ENCODE results near the gene ZNF705A. TPM values are rescaled to one million over a fixed set of nuclear protein-coding genes. Genes with fewer than 3 reads are reported as not detected.
"Not testable (repeated sequence)": the region's sequence is repeated elsewhere in the genome, so short reads cannot be mapped to it uniquely, and the experiment has no call there.

Gene ZNF705A
- total RNA-seq, 2 experiments from 2014 or later: not detected

DNA sequence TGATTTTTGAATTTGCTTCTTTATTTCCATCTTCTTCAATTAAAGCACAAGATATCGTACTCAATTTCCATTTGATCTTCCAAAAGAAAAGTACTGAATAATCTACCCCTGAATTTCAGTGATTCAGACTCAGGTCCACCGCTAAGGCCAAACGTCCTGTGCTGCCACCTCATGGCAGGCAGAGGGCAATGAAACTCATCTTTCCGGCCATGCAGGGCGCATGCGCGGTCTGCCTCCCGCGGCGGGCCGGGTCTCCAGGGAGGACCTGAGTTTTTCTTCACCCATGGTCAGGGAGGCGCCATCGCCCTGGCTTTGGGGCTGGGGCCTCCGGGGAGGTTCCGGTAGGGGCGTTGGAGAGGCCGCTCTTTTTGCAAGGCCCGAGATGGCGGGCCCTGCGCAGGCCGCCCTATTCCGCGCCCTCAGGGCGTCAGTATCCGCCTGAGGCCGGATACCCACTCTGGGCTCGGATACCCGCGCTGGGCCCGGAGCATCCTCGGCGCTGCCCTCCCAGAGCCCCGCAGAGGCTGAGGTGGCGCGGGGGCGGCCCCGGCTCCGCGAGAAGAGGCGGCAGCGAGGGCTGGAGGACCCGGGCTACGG lies 23.3 kb downstream of the ZNF705A start:
- peak; percentile 98 for ATAC-seq
- DNase-seq: peak; percentile 78
- intact Hi-C loops (cut with micrococcal nuclease): not testable (repeated sequence)

DNA sequence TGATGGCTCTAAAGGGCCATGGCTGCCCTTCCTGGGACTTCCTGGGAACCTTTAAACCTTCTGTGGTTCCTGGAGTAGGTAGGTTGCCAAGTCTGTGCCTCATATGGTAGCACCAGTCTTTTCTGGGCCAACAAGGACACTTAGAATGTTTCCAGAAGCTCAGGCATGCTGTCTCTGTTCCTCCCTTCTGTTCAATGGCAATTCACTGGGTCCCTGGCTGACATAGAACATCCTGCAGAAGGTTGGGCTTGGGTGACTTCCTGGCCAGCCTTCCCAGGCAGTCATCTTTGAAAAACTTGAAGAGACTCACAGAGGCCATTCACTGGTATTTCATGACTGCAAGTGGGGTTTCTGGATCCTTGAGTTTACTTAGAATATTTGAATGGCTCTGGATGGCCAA lies 24.5 kb downstream of the ZNF705A start:
- POLR2A ChIA-PET; H3K9me3 Mint-ChIP-seq; intact Hi-C loops (cut with micrococcal nuclease); DNase-seq; H3K27ac Mint-ChIP-seq; H3K27me3 Mint-ChIP-seq; H3K36me3 Mint-ChIP-seq (ENCODE audit: low read depth); ATAC-seq: not testable (repeated sequence)
- CTCF ChIA-PET: interaction anchor here (1.7 kb wide), 1 partner anchor 51 kb away, joined by 5 read pairs; no protein-coding TSS in a partner anchor
- Mint-ChIP-seq H3K4me1 (ENCODE audit: low read depth) (peaks cover 10% of the 10 kb centered on the region), H3K4me3 (peak overlapping the region; percentile 65)

More for the DNA sequence above, 23.3 kb downstream of the ZNF705A start:
- TF ChIP-seq, protein P1, sequence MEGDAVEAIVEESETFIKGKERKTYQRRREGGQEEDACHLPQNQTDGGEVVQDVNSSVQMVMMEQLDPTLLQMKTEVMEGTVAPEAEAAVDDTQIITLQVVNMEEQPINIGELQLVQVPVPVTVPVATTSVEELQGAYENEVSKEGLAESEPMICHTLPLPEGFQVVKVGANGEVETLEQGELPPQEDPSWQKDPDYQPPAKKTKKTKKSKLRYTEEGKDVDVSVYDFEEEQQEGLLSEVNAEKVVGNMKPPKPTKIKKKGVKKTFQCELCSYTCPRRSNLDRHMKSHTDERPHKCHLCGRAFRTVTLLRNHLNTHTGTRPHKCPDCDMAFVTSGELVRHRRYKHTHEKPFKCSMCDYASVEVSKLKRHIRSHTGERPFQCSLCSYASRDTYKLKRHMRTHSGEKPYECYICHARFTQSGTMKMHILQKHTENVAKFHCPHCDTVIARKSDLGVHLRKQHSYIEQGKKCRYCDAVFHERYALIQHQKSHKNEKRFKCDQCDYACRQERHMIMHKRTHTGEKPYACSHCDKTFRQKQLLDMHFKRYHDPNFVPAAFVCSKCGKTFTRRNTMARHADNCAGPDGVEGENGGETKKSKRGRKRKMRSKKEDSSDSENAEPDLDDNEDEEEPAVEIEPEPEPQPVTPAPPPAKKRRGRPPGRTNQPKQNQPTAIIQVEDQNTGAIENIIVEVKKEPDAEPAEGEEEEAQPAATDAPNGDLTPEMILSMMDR (IDR thresholded peaks at IDR 0.05): peak; percentile 73
- peak overlapping the region; percentile 78 for H3K4me3 Mint-ChIP-seq
- H3K27me3 Mint-ChIP-seq; H3K36me3 Mint-ChIP-seq (ENCODE audit: low read depth); H3K9me3 Mint-ChIP-seq; POLR2A ChIA-PET: not testable (repeated sequence)
- CTCF ChIA-PET: interaction anchor here (1.7 kb wide), 1 partner anchor 52 kb away, joined by 5 read pairs; no protein-coding TSS in a partner anchor
- H3K4me1 Mint-ChIP-seq (ENCODE audit: low read depth): peaks cover 10% of the 10 kb centered on the region
- peak overlapping the region; percentile 87 for H3K27ac Mint-ChIP-seq

DNA sequence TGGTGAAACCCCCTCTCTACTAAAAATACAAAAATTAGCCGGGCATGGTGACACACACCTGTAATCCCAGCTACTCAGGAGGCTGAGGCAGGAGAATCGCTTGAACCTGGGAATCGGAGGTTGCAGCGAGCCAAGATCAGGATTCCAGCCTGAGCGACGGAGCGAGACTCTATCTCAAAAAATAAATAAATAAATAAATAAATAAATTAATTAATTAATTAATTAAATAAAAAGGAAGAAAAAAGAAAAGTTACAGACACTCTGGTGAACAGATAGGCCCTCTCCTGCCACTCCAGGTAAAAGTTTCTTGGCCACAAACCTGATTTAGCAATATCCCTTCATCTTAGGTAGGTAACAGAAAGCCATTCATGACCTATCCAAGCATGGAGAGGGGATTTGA lies 26.1 kb downstream of the ZNF705A start:
- H3K27ac Mint-ChIP-seq; ATAC-seq; H3K4me3 Mint-ChIP-seq; CTCF ChIA-PET; intact Hi-C loops (cut with micrococcal nuclease); H3K27me3 Mint-ChIP-seq; DNase-seq; H3K36me3 Mint-ChIP-seq (ENCODE audit: low read depth); H3K9me3 Mint-ChIP-seq; POLR2A ChIA-PET: not testable (repeated sequence)
- H3K4me1 Mint-ChIP-seq (ENCODE audit: low read depth): peaks cover 10% of the 10 kb centered on the region

DNA sequence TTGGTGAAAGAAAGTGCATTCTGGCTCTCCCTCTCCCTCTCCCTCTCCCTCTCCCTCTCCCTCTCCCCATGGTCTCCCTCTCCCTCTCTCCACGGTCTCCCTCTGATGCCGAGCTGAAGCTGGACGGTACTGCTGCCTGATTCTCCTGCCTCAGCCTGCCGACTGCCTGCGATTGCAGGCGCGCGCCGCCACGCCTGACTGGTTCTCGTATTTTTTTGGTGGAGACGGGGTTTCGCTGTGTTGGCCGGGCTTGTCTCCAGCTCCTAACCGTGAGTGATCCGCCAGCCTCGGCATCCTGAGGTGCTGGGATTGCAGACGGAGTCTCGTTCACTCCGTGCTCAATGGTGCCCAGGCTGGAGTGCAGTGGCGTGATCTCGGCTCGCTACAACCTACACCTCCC lies 26.5 kb downstream of the ZNF705A start:
- H3K4me3 Mint-ChIP-seq; intact Hi-C loops (cut with micrococcal nuclease); H3K27me3 Mint-ChIP-seq; H3K9me3 Mint-ChIP-seq; CTCF ChIA-PET; ATAC-seq; H3K27ac Mint-ChIP-seq; H3K36me3 Mint-ChIP-seq (ENCODE audit: low read depth); DNase-seq; POLR2A ChIA-PET: not testable (repeated sequence)
- peaks cover 10% of the 10 kb centered on the region for H3K4me1 Mint-ChIP-seq (ENCODE audit: low read depth)

DNA sequence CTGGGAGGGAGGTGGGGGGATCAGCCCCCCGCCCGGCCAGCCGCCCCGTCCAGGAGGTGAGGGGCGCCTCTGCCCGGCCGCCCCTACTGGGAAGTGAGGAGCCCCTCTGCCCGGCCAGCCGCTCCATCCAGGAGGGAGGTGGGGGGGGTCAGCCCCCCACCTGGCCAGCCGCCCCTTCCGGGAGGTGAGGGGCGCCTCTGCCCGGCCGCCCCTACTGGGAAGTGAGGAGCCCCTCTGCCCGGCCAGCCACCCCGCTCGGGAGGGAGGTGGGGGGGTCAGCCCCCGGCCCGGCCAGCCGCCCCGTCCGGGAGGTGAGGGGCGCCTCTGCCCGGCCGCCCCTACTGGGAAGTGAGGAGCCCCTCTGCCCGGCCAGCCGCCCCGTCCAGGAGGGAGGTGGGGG lies 27.4 kb downstream of the ZNF705A start:
- POLR2A ChIA-PET; intact Hi-C loops (cut with micrococcal nuclease); DNase-seq; H3K36me3 Mint-ChIP-seq (ENCODE audit: low read depth); H3K4me3 Mint-ChIP-seq; CTCF ChIA-PET; H3K27ac Mint-ChIP-seq; H3K27me3 Mint-ChIP-seq; ATAC-seq; H3K9me3 Mint-ChIP-seq: not testable (repeated sequence)
- H3K4me1 Mint-ChIP-seq (ENCODE audit: low read depth): peaks cover 10% of the 10 kb centered on the region

DNA sequence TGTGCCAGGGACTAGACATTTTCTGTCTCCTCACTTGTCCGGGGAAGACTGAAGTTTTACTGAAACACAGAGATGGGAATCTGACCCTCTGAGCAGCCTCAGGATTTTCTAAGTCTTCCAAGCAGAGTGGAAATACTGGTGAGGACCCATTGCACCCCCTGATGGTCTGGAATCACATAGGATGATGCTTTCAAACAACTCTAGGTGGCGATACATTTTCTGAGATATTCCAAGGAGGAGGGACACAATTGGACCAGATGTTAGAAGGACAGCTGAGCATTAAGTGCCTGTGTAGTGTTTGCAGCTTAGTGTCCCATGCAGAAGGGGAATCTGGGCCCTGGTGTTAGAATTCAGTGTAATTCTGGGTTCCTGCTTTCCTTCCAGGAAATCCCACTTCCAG lies 31.3 kb downstream of the ZNF705A start:
- CTCF ChIA-PET; H3K27ac Mint-ChIP-seq; POLR2A ChIA-PET; H3K27me3 Mint-ChIP-seq; intact Hi-C loops (cut with micrococcal nuclease); H3K9me3 Mint-ChIP-seq; H3K36me3 Mint-ChIP-seq (ENCODE audit: low read depth); ATAC-seq; H3K4me3 Mint-ChIP-seq; DNase-seq; H3K4me1 Mint-ChIP-seq (ENCODE audit: low read depth): not testable (repeated sequence)

DNA sequence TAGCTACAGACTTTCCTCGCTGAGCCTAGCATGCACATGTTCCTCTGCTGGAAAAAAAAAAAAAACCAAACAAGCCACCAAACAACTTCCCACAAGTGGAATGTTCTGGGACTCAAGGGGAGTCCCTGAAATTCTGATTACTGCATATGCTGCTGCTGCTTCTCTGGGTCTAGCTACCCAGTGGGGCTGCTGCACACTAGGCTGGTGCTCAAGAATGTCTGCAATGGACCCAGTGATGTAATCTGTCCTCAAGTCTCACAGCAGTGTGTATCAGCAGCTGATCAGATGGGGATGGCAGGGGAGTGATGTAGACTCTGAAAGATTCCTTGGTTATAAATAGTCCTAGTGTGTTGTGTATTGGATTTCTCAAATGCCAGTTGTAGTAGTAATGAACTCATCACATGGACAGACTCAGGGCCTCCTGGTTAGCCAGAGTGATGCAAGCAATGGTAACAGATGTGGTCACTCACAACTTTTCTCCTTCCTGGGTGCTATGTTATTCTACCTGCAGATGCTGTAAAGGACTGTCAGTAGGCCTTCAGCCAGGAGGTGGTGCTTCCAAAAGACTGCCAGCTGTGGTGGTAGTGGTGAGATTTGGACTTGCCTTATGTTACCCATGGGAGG lies 41.0 kb downstream of the ZNF705A start:
- H3K27me3 Mint-ChIP-seq; H3K9me3 Mint-ChIP-seq; H3K27ac Mint-ChIP-seq; H3K4me3 Mint-ChIP-seq; intact Hi-C loops (cut with micrococcal nuclease); H3K36me3 Mint-ChIP-seq (ENCODE audit: low read depth); POLR2A ChIA-PET; H3K4me1 Mint-ChIP-seq (ENCODE audit: low read depth); ATAC-seq: not testable (repeated sequence)
- CTCF ChIA-PET: interaction anchor here (1.1 kb wide), 1 partner anchor 34 kb away, joined by 3 read pairs; no protein-coding TSS in a partner anchor
- DNase-seq: peak; percentile 6

DNA sequence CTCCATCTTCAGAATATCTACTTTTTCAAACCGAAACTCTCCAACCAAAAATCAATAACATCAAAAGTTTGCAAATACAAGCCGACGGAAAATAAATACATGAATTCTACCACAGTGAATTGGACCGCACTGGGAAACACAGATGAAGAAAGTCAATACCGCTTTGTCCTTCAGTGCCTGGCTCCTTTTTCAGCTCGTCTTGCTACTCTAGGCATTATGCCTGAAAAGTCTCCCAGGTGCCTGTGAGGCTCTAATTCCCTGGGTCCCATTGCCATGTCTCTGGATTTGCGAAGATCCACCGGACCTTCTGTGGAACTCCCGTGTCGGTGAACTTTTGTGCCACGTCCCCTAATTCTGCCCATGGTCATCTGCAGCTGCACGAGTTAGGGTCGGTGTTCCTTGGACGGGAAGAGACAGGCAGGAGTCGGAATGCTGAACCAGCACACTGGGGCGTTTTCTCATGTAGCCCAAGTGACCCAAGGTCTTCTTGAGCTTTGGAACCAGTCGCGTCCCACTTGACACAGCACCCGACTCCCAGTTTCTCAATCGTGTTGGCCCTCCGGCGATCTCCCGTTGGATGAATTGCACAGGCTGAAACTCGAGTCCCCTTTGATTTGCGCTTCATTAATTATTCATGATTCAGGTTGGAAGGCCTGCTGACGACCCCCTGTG lies 62.0 kb downstream of the ZNF705A start:
- H3K4me3 Mint-ChIP-seq, CTCF ChIA-PET: not testable (repeated sequence)

DNA sequence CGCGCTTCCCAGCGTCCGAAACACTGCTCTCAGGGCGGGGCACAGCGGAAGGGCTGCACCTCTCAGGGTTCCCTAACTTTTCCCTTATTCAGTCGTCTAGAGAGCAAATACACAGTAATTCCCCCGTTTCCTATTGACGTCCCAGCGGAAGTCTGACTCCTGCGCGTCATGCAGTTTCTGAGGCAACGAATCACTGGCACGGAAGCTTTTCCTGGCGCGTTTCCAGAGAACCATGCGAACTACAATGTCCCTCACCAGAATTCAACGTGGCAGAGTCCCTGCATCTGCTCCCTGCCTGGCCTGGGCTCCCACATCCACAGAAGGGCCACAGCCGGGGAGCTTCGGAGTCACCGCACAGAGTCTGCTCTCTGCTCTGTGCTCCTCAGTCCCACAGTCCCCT lies 64.6 kb downstream of the ZNF705A start:
- H3K36me3 Mint-ChIP-seq (ENCODE audit: low read depth); DNase-seq; H3K27ac Mint-ChIP-seq; POLR2A ChIA-PET; H3K9me3 Mint-ChIP-seq; intact Hi-C loops (cut with micrococcal nuclease); H3K4me3 Mint-ChIP-seq; H3K4me1 Mint-ChIP-seq (ENCODE audit: low read depth); ATAC-seq; CTCF ChIA-PET; H3K27me3 Mint-ChIP-seq: not testable (repeated sequence)

More for the DNA sequence above, 62.0 kb downstream of the ZNF705A start:
- intact Hi-C loops (cut with micrococcal nuclease); H3K9me3 Mint-ChIP-seq; H3K27me3 Mint-ChIP-seq; H3K36me3 Mint-ChIP-seq (ENCODE audit: low read depth); ATAC-seq; POLR2A ChIA-PET; H3K4me1 Mint-ChIP-seq (ENCODE audit: low read depth); DNase-seq; H3K27ac Mint-ChIP-seq: not testable (repeated sequence)

DNA sequence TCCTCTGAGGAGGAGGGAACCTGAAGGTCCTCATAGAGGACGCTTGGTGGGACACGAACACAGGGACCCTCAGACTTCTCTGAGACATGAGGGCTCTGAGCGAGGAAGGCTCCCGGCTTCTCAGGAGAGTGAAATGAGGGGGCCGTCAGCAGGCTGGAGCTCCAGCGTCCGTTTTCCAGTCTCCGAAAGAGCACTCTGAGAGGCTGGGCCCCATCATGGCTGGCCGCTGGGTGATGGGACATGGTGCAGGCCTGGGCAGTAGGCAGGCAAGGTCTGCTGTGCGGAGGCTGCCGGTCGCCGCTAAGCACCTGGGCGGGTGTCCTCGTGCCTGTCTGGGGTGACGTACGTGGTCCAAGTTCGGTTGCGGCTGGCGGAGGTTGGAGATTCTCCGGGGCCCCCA lies 65.0 kb downstream of the ZNF705A start:
- CTCF ChIA-PET; POLR2A ChIA-PET; H3K36me3 Mint-ChIP-seq (ENCODE audit: low read depth); DNase-seq; ATAC-seq; H3K4me3 Mint-ChIP-seq; H3K27ac Mint-ChIP-seq; intact Hi-C loops (cut with micrococcal nuclease); H3K4me1 Mint-ChIP-seq (ENCODE audit: low read depth); H3K27me3 Mint-ChIP-seq; H3K9me3 Mint-ChIP-seq: not testable (repeated sequence)

DNA sequence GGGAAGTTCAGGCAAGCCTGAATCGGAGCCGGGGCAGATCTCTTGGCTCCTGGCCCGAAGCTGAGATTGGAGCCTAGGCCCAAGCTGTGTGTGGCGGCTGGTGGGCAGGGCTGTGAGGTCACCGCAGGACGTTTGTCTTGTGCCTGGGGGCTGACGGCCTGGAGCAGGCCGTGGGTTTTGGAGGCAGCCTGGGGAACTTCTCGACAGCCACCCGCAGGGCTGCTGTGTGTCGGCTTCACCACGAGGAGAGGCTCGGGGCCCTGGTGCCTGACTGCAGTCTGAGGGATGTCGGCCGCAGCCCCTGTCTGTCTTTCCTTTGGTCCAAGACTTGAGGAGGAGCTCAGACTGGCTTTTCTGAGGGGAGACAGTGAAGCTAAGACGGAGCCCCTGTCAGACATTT lies 65.5 kb downstream of the ZNF705A start:
- H3K4me3 Mint-ChIP-seq; POLR2A ChIA-PET; H3K27me3 Mint-ChIP-seq; H3K36me3 Mint-ChIP-seq (ENCODE audit: low read depth); DNase-seq; intact Hi-C loops (cut with micrococcal nuclease); H3K27ac Mint-ChIP-seq; CTCF ChIA-PET; H3K4me1 Mint-ChIP-seq (ENCODE audit: low read depth); H3K9me3 Mint-ChIP-seq; ATAC-seq: not testable (repeated sequence)

Data from activated CD8-positive, alpha-beta T cell treated with anti-CD3 and anti-CD28 coated beads for 36 hours (primary cell).